BJ (cell line): ENCODE results near the gene TIGD6. TPM values are rescaled to one million over a fixed set of nuclear protein-coding genes. Genes with fewer than 3 reads are reported as not detected.

Experiments used
- CTCF ChIA-PET: fragments of 350-600 bp; formaldehyde crosslinking; extraction: SDS; loops from one replicate; lab custom pipeline; 2021; ENCODE audit warnings: antibody characterized with exemption, inconsistent platforms; lab: Yijun Ruan, JAX
- POLR2A ChIA-PET: fragments of 300-600 bp; sonication (Branson Sonifier 250); formaldehyde crosslinking; extraction: SDS; loops from one replicate; lab custom pipeline; 2021; ENCODE audit warnings: antibody characterized with exemption; lab: Charles Lee
- DNase-seq: peaks from one replicate; pipeline ENCODE4 v3.0.0-alpha.2; 2011; ENCODE audit warnings: low read depth
- H3K27me3 ChIP-seq: 2 replicates; pipeline ENCODE4 v1.6.0; 2011; ENCODE audit warnings: low read length; ENCODE audit not compliant: control insufficient read depth, insufficient read depth
- H3K36me3 ChIP-seq: 2 replicates; pipeline ENCODE4 v1.5.1; 2011; ENCODE audit warnings: low read length; ENCODE audit not compliant: control insufficient read depth, insufficient read depth
- H3K4me3 ChIP-seq: 2 replicates; pipeline ENCODE4 v1.5.1; 2011; ENCODE audit warnings: low read depth, mild to moderate bottlenecking, control low read depth, low read length
- polyA plus RNA-seq: library from polyadenylated mRNA; depleted of rRNA; stranded (reverse); fragments of >200 nt; gene quantifications from 2 replicates; pipeline ENCODE4 v1.2.3, GENCODE V29; 2011
- TF ChIP-seq, protein P1 (sequence below): IDR thresholded peaks from 2 replicates; pipeline ENCODE4 v1.5.1; 2011; ENCODE audit warnings: low read depth, mild to moderate bottlenecking, control low read depth, inconsistent platforms, low read length, moderate library complexity; ENCODE audit not compliant: insufficient read depth

Gene TIGD6
- polyA plus RNA-seq, 1 experiment: 4.6 TPM

DNA sequence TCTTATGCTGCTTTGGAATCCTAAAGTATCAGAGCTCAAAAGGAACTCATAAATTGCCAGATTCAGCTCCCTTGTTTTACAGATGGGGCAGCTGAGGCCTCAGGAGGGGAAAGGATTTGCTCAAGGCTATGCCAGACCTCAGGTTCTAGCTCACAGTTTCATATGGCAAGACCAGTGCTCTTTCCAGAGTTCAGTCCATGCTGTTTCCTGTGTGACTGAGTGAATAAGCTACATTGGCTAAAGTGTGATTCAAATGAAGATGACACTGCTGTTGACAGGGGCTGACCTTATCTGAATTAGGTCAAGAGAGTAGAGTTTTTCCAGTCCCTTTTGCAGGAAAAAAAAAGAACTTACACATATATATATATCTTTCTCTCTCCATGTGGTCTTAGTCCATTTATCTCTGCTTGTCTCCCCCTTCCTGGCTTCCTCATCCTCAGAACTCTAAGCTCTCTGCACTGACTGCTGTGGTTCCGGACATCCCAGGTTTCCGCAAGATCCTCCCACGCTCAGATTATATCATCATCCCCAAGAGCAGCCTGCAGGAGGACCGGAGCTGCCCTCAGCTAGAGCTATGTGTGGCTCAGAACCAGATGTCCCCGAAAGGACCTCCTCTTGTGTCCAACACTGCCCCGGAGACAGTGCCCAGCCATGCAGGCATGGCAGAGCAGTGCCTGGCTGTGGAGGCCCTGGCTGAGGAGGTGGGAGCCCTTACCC is 9.4 kb upstream of the TIGD6 start:
- Histone ChIP-seq H3K4me3 (no peak overlapping the region), H3K27me3 (no peaks in the 10 kb centered on the region), H3K36me3 (peaks cover 21% of the 10 kb centered on the region)
- ChIA-PET POLR2A (no interaction called here), CTCF (interaction anchor here (0.8 to 1.5 kb wide), 7 partner anchors 8 to 179 kb away, joined by 3 to 6 read pairs (median 3); partner anchors contain the start of gene HMGXB3)
- TF ChIP-seq, protein P1, sequence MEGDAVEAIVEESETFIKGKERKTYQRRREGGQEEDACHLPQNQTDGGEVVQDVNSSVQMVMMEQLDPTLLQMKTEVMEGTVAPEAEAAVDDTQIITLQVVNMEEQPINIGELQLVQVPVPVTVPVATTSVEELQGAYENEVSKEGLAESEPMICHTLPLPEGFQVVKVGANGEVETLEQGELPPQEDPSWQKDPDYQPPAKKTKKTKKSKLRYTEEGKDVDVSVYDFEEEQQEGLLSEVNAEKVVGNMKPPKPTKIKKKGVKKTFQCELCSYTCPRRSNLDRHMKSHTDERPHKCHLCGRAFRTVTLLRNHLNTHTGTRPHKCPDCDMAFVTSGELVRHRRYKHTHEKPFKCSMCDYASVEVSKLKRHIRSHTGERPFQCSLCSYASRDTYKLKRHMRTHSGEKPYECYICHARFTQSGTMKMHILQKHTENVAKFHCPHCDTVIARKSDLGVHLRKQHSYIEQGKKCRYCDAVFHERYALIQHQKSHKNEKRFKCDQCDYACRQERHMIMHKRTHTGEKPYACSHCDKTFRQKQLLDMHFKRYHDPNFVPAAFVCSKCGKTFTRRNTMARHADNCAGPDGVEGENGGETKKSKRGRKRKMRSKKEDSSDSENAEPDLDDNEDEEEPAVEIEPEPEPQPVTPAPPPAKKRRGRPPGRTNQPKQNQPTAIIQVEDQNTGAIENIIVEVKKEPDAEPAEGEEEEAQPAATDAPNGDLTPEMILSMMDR: no peak
- DNase-seq: no peak

DNA sequence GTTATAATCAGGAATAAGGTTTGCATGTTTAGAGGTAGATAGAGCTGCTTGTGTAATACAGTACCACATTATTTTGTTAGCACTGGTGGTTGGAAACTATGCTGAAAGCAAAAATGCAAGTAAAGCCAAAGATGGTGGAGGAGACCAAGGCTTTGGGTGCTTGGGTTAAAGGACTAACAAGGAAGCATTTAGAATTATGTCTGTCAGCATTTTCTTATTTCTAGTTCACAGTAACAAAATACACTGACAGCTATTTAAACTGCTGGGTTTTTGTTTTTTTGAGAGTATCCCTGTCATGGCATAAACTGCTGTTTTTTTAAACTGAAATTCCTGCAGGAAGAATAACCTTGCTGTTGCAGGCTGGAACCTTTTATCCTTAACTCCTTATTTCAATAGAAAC is 6.6 kb upstream of the TIGD6 start:
- ChIA-PET POLR2A (no interaction called here), CTCF (interaction anchor here (0.8 to 1.2 kb wide), 5 partner anchors 107 to 371 kb away, joined by 3 to 5 read pairs (median 3); no protein-coding TSS in a partner anchor)
- no peak for DNase-seq
- TF ChIP-seq, protein P1: no peak
- Histone ChIP-seq H3K27me3 (no peaks in the 10 kb centered on the region), H3K4me3 (no peak overlapping the region), H3K36me3 (peaks cover 18% of the 10 kb centered on the region)

GRCh38 chr5:150006318-150006717 is 5.9 kb upstream of the TIGD6 start:
- TF ChIP-seq, protein P1: no peak
- DNase-seq: no peak
- no peaks in the 10 kb centered on the region for H3K27me3 ChIP-seq
- CTCF ChIA-PET: interaction anchor here (0.5 to 1.5 kb wide), 7 partner anchors 15 to 617 kb away, joined by 3 to 5 read pairs (median 3); no protein-coding TSS in a partner anchor
- H3K4me3 ChIP-seq: no peak overlapping the region
- peaks cover 18% of the 10 kb centered on the region for H3K36me3 ChIP-seq
- POLR2A ChIA-PET: no interaction called here

DNA sequence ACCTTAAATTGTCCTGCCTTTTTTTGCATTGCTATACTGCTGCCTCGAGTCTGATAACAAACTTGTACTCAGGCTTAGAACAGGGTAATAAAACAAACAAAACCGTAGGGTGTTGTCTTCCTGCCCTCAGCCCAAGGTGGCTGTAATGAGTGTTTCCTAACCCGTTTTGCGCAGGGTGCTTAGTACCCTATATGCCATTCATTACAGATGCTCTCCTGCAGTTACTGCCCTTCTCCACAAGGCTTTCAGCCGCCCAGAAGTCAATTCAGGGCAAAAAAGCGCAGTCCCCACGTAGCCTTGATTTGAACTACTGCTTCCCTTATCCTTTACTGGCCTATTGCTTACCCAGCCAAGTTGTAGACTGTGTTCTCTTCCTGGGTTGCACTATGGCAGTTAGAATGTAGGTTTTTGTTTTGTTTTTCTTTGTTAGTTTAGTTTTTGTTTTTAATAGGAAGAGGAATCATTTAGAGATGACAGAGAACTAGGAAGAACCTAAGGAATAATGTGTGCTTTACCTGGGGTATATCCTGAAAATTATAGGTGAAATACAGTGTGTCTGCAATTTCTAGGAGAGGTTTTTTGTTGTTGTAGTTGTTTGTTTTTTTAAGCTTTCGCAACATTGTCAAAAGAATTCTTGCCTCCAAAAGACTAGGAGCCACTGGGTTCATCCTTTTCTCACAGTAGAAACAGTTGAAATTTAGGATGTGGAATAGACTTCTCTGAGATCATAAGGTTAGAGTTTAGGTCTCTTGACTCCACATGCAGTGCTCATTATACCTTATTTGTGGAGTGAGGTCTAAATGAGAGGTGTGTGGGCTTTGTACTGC is 1.4 kb upstream of the TIGD6 start:
- peaks cover 9% of the 10 kb centered on the region for H3K36me3 ChIP-seq

More for the DNA sequence above, 1.4 kb upstream of the TIGD6 start:
- ChIA-PET CTCF (interaction anchor here (1.1 to 3.3 kb wide), 5 partner anchors 8 to 155 kb away, joined by 3 to 17 read pairs (median 3); no protein-coding TSS in a partner anchor), POLR2A (no interaction called here)
- no peak for DNase-seq
- Histone ChIP-seq H3K27me3 (no peaks in the 10 kb centered on the region), H3K4me3 (peak overlapping the region; percentile 70)
- TF ChIP-seq, protein P1: peak; percentile 74
